Endothelial cell of umbilical vein (primary cell): Measurements from ENCODE around the gene TMEM59L. TPM values are rescaled to one million over a fixed set of nuclear protein-coding genes. Genes with fewer than 3 reads are reported as not detected.

Experiments used
- BruUV-seq: library from RNA; stranded (reverse); fragments of 400-500 nt; replicated peaks from 2 replicates; lab custom pipeline; 2021; lab: Mats Ljungman, UMichigan
- CTCF ChIA-PET: fragments of 300-600, 350-600 bp; sonication (Branson Sonifier 250); formaldehyde crosslinking; loops from one replicate; lab custom pipeline; 2021; ENCODE audit warnings: antibody characterized with exemption, inconsistent platforms; lab: Charles Lee
- POLR2A ChIA-PET: fragments of 300-600, 350-600 bp; sonication (Branson Sonifier 250); formaldehyde crosslinking; loops from one replicate; lab custom pipeline; 2021; ENCODE audit warnings: antibody characterized with exemption, inconsistent platforms; lab: Charles Lee
- DNase-seq: peaks from one replicate; pipeline ENCODE4 v3.0.0-alpha.2; 2011; ENCODE audit warnings: low read depth, low spot score
- FAIRE-seq: peaks from 2 replicates; lab custom pipeline; 2011; peaks lifted over from hg19 to GRCh38; lab: Jason Lieb, UNC
- H2AFZ ChIP-seq: 2 replicates; pipeline ENCODE4 v1.6.0; 2012; ENCODE audit warnings: low read depth, low read length, control low read depth, inconsistent platforms
- H3K27ac ChIP-seq: 2 replicates; pipeline ENCODE4 v1.5.1; 2011; ENCODE audit warnings: low read depth, mild to moderate bottlenecking, control low read depth, low read length, moderate library complexity; ENCODE audit not compliant: insufficient read depth
- H3K27me3 ChIP-seq, 2 experiments: 2 replicates each; pipeline versions ENCODE4 v1.6.0 to v1.6.1; 2011; ENCODE audit warnings: low read length in 2 of 2, mixed read lengths in 1 of 2; ENCODE audit not compliant: control insufficient read depth in 2 of 2, insufficient read depth in 2 of 2
- H3K36me3 ChIP-seq, 2 experiments: 2 replicates in 1 of 2; 3 replicates in 1 of 2; pipeline ENCODE4 v1.5.1; 2011; ENCODE audit warnings: low read length in 2 of 2, mild to moderate bottlenecking in 1 of 2, moderate library complexity in 1 of 2; ENCODE audit not compliant: control insufficient read depth in 2 of 2, insufficient read depth in 2 of 2; ENCODE audit errors: extremely low read depth in 1 of 2
- H3K4me1 ChIP-seq: 3 replicates; pipeline ENCODE4 v1.5.1; 2011; ENCODE audit warnings: mild to moderate bottlenecking, low read length; ENCODE audit not compliant: control insufficient read depth, insufficient read depth; ENCODE audit errors: extremely low read depth
- H3K4me2 ChIP-seq: 2 replicates; pipeline ENCODE4 v1.6.1; 2011; ENCODE audit warnings: low read length, control low read depth, mixed read lengths; ENCODE audit not compliant: insufficient read depth
- H3K4me3 ChIP-seq, 3 experiments: fragments of 200-600 bp in 1 of 3; sonication (generic), shearing (Covaris generic) in 1 of 3; replicated peaks in 1 of 3; 2 replicates each; pipeline ENCODE4 v1.5.1; 2011 to 2016; ENCODE audit warnings: control low read depth in 3 of 3, low read length in 3 of 3, mild to moderate bottlenecking in 2 of 3, inconsistent platforms in 1 of 3, low read depth in 1 of 3, moderate library complexity in 1 of 3; ENCODE audit not compliant: insufficient read depth in 1 of 3
- H3K79me2 ChIP-seq: 2 replicates; pipeline ENCODE4 v1.6.0; 2012; ENCODE audit warnings: low read length, inconsistent platforms; ENCODE audit not compliant: control insufficient read depth, insufficient read depth
- H3K9ac ChIP-seq: replicated peaks from 2 replicates; pipeline ENCODE3; 2011; ENCODE audit warnings: low read length, control low read depth; ENCODE audit not compliant: insufficient read depth; ENCODE audit errors: extremely low read depth
- H3K9me1 ChIP-seq: replicated peaks from 3 replicates; pipeline ENCODE4 v1.6.0; 2011; ENCODE audit warnings: mild to moderate bottlenecking, low read length; ENCODE audit not compliant: control insufficient read depth, insufficient read depth; ENCODE audit errors: extremely low read depth
- H3K9me3 ChIP-seq: replicated peaks from 2 replicates; pipeline ENCODE4 v1.5.1; 2012; ENCODE audit warnings: low read length, inconsistent platforms; ENCODE audit not compliant: control insufficient read depth, insufficient read depth
- H4K20me1 ChIP-seq: replicated peaks from 2 replicates; pipeline ENCODE3; 2011; ENCODE audit warnings: mild to moderate bottlenecking, low read length; ENCODE audit not compliant: control insufficient read depth, insufficient read depth; ENCODE audit errors: extremely low read depth
- CTCF ChIP-seq, 2 donors: IDR thresholded peaks; 1 replicate in 1 of 2; 2 replicates in 1 of 2; pipeline ENCODE4 v1.5.1; 2011; ENCODE audit warnings: low read length in 2 of 2, mild to moderate bottlenecking in 2 of 2, moderate library complexity in 2 of 2, control low read depth in 1 of 2, inconsistent platforms in 1 of 2, low read depth in 1 of 2; ENCODE audit not compliant: insufficient read depth in 1 of 2; ENCODE audit errors: extremely low read depth in 1 of 2
- EZH2 ChIP-seq: IDR thresholded peaks from 2 replicates; pipeline ENCODE4 v1.6.1; 2012; ENCODE audit warnings: borderline replicate concordance, low read depth, mild to moderate bottlenecking, moderate library complexity, low read length, inconsistent platforms; ENCODE audit not compliant: severe bottlenecking
- FOS ChIP-seq: IDR thresholded peaks from 2 replicates; pipeline ENCODE4 v1.6.1; 2011; ENCODE audit warnings: mild to moderate bottlenecking, low read length, moderate library complexity, borderline replicate concordance; ENCODE audit not compliant: insufficient read depth
- GATA2 ChIP-seq: IDR thresholded peaks from 2 replicates; pipeline ENCODE4 v1.7.0; 2011; ENCODE audit warnings: low read depth, mild to moderate bottlenecking, moderate library complexity, mixed read lengths, low read length; ENCODE audit not compliant: insufficient read length, insufficient read depth
- JUN ChIP-seq: IDR thresholded peaks from 2 replicates; pipeline ENCODE4 v1.6.1; 2011; ENCODE audit warnings: borderline replicate concordance, low read depth; ENCODE audit not compliant: insufficient read length, insufficient read depth
- MAX ChIP-seq: IDR thresholded peaks from 2 replicates; pipeline ENCODE4 v1.6.1; 2011; ENCODE audit not compliant: insufficient read depth, insufficient read length
- MYC ChIP-seq: IDR thresholded peaks from one replicate; pipeline ENCODE4 v1.6.1; 2011; ENCODE audit warnings: mild to moderate bottlenecking, low read depth, low read length
- POLR2A ChIP-seq: IDR thresholded peaks from 2 replicates; pipeline ENCODE4 v1.6.1; 2012; ENCODE audit warnings: low read depth, mild to moderate bottlenecking, control low read depth, low read length
- POLR2AphosphoS5 ChIP-seq: IDR thresholded peaks from 2 replicates; pipeline ENCODE4 v1.6.1; 2012; ENCODE audit warnings: low read depth, mild to moderate bottlenecking, control low read depth, low read length, moderate library complexity; ENCODE audit not compliant: insufficient read depth
- dilution Hi-C: fragments of 300-500 bp; cut with MboI; formaldehyde crosslinking; loops from one replicate; pipeline ENCODE4 v1.15.0; 2019; ENCODE audit warnings: low sequenced_read_pairs; ENCODE audit not compliant: extremely low pct_ligation_motif_present
- intact Hi-C: fragments of 100-400 bp; cut with micrococcal nuclease; formaldehyde crosslinking; loops from one replicate; pipeline ENCODE4 v1.10.0; 2022
- polyA plus RNA-seq, 4 experiments: library from polyadenylated mRNA; depleted of rRNA in 3 of 4; stranded (reverse) in 3 of 4; unstranded in 1 of 4; fragments of >200 nt; gene quantifications; 2 replicates each; pipeline versions ENCODE4 v1.2.1 to v1.2.3, GENCODE V29; 2011 to 2012; ENCODE audit warnings: missing spikeins in 1 of 4
- total RNA-seq: library from RNA; stranded (reverse); gene quantifications from 2 replicates; pipeline ENCODE4 v1.2.3, GENCODE V29; 2021

The TMEM59L gene
- total and polyA plus RNA-seq, 2 donors (not counting 3 experiments of a cell fraction or from before 2014, with no cell fraction given), result 0.43 to 0.97 TPM

GRCh38 chr19:18656337-18657086 lies 43.8 kb downstream of the TMEM59L start:
- no peak overlapping the region for H3K4me3 ChIP-seq
- no peaks in the 10 kb centered on the region for H3K79me2 ChIP-seq
- DNase-seq (no peak), FAIRE-seq (no peak)
- H3K4me1 ChIP-seq, result peaks cover 3% of the 10 kb centered on the region
- no peak for TF ChIP-seq EZH2
- TF ChIP-seq GATA2, result no peak
- TF ChIP-seq POLR2AphosphoS5, result no peak
- TF ChIP-seq CTCF (IDR thresholded peaks at IDR 0.05; ENCODE audit: extremely low read depth in 1 of 2, insufficient read depth in 1 of 2, low read depth in 1 of 2, low read length in 2 of 2), result no peak
- no peak for TF ChIP-seq MYC
- TF ChIP-seq POLR2A, result no peak
- TF ChIP-seq MAX, result no peak
- no peak for TF ChIP-seq JUN
- TF ChIP-seq FOS, result no peak
- dilution Hi-C loops, result no loop called here
- no peak overlapping the region for H3K9ac ChIP-seq
- H3K9me3 ChIP-seq, result no peaks in the 10 kb centered on the region
- BruUV-seq, result no TSS peak
- H3K36me3 ChIP-seq, result no peaks in the 10 kb centered on the region
- no peak overlapping the region for H2AFZ ChIP-seq
- ChIA-PET POLR2A (no interaction called here), CTCF (no interaction called here)
- no peaks in the 10 kb centered on the region for H3K27me3 ChIP-seq
- intact Hi-C loops, result no loop called here
- H3K4me2 ChIP-seq, result no peak overlapping the region
- no peaks in the 10 kb centered on the region for H3K9me1 ChIP-seq
- H3K27ac ChIP-seq, result no peak overlapping the region
- no peaks in the 10 kb centered on the region for H4K20me1 ChIP-seq
